ENCODE measurements around the gene FAM107B. TPM values are rescaled to one million over a fixed set of nuclear protein-coding genes. Genes with fewer than 3 reads are reported as not detected.
A peak's percentile ranks its signal among the peaks of the same experiment; 100 is the strongest.

The FAM107B gene
- total RNA-seq, 1 donor from 2014 or later: 66.4 TPM

DNA sequence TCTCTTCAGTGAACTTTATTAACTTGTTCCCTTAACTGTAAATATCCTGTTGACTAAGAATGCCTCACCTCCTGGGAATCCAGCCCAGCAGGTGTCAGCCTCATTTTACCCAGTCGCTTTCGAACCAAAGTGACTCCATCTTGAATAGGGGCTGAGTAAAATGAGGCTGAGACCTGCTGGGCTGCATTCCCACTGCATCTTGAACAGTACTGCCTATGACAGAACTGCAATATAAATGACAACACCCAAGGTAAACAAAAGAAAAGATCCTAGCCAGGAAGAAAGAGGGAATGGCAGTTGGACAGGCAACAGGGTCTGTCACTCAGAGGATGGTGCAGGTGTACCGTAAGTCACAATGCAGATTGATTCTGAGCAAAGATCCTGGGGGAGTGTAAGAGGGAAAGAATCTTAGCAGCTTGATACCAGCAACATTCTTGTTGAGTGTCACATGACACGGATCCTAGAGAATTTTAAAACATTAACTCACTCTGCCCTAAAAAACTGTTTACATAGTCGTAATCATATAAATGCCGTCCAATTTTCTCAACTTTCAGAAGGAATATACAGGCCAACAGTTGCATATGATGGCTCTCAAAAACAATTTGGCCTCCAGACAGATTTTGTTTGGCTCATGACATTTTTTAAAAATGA is 4.4 kb upstream of the FAM107B start:
- peak in 1 of 2 donors; percentile 16 for DNase-seq (ENCODE audit: low read depth in 2 of 2)

DNA sequence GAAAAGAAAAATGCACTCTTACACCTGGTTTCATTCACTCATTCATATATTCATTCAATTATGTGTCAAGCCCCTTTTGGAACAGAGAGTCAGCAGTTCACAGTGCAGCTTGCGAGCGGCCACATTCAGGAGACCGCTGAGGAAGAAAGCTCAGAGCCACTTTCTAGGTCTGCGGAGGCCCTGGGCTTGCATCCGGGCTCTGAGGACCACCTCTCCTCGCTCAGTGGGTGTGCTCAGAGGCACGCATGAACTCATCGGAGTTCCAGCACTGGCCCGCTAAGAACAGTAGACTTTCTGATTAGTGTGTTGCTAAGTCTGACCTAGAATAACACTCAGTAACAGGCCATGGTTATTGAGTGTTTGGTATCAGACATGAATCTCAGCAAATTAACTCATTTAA is 1.8 kb upstream of the FAM107B start:
- no peak for DNase-seq (ENCODE audit: low read depth in 2 of 2)

DNA sequence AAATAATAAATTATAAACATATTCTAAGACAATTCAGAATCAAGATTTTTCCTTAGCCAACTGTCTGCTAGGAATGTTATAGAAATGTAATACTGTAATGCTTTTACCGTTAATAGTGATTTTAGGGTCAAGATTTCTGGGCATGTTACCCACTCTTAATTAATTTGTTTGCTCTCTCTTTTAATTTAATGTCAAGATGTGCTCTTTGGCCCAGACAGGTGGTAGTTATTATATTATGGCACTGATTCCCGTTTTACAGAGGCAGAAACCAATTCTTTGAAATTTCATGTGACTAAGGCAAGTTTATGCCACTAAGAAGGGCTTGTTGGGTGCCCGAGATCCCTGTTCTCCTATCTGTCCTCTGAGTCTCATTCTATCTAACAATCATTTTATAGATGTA is 959 bp upstream of the FAM107B start:
- no peak for DNase-seq (ENCODE audit: low read depth in 2 of 2)

DNA sequence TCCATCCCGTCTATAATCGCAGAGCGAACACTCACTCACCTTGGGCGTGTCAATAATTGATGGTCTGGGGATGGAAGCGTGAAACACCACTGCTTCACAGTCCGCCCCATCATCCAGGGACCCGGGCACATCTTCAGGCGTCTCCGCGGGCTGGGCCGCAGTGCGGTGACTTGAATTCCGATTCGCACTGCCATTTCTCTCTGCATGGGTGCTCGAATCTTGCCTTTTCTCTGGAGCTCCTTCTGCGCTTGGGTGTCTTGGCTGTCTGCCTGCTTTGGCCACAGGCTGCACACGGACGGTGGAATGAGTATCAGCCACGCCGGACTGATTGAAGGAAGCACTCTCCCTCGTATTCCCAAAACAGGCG is 500 bp downstream of the FAM107B start:
- no peak for DNase-seq (ENCODE audit: low read depth in 2 of 2)

DNA sequence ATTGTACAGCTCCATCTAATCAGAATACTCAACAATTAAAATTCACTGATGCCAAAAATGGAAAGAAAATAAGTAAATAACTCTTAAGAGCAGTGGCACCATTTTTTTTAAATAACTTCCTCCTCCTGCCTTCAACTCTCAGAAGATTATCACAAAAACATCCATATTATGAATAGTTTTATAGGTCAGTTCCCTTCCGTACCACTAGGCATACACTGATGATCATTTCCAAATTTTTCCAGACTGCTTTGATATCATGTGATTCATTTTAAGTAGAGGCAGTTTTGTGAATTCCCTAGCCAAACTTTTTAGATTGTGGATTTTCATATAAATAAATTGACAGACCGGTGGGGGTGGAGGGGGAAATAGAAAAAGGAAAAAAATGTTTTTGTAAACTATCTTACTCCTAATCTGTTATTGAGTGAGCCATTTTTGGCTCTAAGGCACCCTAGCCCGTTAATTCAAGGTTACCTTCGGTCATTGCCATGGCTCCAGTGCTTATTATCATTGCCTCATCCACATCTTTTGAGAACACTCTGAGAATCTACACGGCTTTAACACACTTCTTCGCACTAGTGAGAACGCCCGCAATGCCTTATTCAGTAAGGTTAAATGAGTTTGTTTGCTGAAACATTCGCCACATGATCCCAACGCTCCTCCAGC is 1.0 kb downstream of the FAM107B start:
- DNase-seq (ENCODE audit: low read depth in 2 of 2): no peak

DNA sequence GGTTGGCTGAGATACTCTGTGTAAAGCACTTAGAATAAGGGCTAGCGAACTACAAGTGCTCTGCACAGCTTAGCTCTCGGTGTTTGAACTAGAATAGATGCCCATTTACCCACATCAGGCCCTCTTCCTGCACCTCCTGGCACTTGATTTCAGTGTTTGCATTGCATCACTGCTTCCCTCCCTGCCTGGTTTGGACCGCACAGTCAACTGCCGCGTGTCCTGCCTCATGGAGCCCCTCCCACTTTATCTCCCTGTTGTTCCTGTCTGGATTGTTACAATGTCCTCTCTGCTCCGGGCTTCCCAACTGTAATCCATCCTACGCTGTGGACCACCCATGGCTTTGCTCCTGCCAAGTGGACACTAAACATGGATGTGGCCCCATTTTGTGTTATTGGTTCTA is 2.3 kb downstream of the FAM107B start:
- DNase-seq (ENCODE audit: low read depth in 2 of 2): no peak

DNA sequence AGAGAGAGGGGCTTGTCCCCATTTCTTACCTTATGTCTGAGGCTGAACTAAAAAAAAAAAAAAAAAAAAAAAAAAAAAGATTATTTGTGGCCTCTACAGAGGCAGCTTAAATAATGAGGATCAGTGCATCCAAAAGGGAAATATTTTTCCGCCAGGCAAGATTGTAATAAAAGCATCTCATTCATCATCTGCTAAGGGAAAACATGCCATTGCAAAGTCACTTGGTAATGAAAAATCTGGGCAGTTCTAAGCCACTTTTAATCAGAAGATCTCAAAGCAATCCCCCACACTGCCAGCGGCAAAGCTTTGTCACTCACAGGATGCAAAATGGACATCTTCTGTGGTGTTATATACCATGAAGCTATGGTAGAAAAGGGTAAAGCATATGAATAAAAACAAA is 3.8 kb downstream of the FAM107B start:
- no peak for DNase-seq (ENCODE audit: low read depth in 2 of 2)

DNA sequence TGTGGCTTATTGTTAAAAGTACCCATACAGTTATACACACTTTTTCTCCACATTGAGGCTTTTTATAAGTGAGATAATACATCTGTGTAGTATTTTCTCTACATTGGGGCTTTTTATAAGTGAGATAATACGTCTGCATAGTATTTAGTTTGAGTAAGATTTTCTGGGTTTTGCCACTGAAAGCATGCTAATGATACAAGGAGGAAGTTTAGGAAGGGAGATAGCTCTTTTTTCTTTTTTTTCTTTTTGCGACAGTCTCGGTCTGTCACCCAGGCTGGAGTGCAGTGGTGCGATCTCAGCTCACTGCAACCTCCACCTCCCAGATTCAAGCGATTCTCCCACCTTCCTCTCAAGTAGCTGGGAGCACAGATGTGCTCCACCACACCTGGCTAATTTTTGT is 13.3 kb downstream of the FAM107B start:
- no peak for DNase-seq (ENCODE audit: low read depth in 2 of 2)

DNA sequence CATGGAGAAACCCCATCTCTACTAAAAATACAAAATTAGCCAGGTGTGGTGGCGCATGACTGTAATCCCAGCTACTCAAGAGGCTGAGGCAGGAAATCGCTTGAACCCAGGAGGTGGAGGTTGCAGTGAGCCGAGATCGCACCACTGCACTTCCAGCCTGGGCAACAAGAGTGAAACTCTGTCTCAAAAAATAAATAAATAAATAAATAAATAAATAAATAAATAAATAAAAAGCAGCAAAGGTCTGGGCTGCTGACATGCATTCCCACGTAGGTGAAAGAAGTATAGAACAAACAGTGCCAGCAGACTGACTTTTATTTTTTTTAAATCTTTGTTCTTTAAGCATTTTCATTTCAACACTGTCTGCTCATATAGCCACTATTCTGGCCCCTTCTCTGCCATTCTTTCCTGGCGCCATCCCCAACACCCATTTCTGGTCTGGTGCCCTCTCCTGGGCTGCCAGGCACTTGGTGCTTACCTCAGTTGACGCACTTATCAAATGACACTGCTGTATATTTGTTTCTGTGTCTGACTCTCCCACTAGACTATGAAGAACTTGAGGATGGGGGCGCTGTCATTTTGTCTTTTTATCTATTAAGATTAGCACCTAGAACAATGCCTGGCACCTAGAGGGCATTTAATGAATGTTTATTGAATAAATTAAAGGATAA is 15.6 kb downstream of the FAM107B start:
- DNase-seq (ENCODE audit: low read depth in 2 of 2): no peak

DNA sequence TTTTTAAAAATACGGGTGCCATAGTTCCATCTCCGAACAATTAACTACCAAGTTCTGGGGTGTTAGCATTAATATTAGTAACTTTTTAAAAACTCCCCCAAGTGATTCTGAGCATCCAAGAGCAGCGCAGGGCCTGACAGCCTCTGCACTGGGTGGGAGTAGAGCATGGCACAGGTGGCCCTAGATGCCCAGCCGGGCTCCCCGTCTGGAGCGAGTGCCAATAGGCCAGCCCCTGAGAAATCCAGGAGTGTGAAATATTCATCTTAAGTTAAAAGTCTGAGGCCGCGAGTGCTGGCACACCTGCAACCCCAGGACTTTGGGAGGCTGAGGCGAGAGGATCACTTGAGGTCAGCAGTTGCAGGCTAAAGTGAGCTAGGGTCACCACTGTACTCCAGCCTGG is 16.2 kb downstream of the FAM107B start:
- no peak for DNase-seq (ENCODE audit: low read depth in 2 of 2)

DNA sequence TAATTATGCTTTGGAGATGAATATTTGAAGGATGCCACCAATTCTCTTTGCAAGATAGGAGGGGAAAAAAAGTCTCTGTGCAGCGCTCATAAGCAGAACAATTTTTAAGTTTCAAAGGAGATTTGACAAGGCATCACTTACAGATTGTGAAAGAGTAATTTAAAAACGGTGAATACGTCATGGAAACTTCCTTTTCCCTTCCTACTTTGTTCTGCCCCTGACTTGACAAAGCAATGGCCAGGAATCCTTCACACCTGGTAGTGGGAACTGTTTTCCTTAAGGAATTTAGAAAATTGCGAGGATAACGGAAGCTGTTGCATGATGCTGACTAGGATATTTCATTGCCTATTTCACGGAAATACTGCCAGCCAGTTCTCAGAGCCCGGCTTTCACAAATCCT is 16.7 kb downstream of the FAM107B start:
- no peak for DNase-seq (ENCODE audit: low read depth in 2 of 2)

DNA sequence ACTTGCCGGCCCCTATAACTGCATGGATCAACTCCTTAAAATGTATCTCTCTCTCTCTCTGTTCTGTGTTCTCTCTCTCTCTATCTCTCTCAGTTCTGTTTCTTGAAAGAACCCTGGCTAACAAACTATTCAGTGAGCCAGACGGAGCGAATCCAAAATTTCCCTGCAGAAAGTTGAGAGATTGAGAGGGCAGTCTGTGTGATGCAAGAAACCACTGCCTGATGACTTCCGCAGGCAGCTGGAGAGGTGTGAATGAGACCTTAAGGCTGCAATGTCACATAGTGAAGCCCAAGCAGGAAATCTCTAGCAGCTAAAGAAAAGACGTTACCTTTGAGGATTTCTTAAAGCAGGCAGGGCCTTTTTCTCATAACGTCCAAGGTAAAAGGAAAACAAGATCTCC is 17.3 kb downstream of the FAM107B start:
- no peak for DNase-seq (ENCODE audit: low read depth in 2 of 2)

DNA sequence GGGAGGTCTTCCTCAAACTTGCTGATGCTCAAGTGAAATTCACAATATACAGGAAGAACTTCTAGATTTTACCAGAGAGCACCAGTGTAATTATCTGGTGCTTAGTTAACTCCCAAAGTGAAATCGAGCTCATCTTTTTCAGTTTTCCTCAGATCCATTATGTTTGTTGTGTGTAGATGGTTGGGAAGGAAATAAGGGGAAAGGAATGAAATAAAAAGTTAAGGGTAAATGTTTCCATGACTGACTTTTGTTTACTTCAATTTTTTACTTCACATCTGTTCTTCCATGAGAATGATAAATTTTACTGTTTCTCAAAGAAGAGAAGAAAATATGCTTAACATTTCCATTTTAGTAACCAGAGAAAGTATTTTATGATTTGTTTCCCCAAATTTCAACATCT is 21.3 kb downstream of the FAM107B start:
- no peak for DNase-seq (ENCODE audit: low read depth in 2 of 2)

DNA sequence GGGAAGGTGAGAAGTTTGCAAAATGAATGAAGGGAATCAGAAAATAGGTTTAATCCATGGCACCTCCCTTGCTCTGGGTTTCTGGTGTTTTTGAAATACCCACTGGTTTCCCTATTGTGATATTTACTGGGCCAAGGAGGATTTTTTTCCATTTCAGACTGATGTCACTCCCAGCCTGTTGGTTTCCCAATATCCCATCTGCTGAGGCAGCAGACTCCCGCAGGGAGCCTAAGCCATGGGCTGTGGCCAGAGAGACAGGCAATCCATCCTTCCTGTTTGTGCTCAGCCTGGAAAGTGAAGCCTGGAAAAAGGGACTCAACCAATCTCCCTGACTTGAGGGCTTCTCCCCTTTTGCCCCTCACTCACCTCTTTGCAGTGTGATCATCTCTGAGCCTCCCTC is 22.8 kb downstream of the FAM107B start:
- DNase-seq (ENCODE audit: low read depth in 2 of 2): peak in 1 of 2 donors; percentile 82

DNA sequence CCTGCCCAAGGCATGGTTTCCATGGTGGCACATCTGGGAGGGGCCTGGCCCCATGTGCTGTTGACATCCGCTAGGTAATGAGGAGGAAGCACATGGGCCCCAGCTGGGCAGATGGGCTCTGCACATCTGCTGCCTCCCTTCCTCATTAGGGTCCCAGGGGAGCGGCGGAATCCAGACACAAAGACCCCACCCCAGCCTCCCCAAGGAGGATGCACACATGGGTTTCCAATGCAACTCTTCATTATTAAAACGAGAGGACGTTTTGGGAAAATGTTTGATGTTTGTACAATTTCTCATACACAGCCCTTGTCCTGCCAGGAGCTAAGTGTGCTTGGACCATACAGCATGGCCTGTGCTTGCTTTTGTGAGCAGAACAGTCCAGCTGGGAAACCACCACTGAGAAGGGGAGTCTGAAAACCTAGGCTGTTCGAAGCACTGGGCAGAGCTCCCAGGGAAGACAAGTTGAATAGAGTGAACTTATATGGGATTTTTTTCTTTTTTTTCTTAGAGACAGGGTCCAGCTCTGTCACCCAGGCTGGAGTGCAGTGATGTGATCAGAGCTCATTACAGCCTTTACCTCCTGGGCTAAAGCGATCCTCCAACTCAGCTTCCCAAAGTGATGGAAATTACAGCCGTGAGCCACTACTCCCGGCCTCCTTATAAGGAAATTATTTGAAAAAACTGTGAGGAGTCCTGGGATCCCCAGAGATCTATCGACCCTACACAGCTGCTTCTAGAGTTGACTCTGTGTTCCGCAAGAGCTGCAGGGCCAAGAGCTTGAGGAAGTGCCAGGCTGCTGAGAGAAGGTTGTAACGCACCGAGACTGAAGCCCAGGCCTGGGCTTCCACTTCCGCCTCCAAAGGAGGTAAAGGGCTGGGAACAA is 23.4 kb downstream of the FAM107B start:
- no peak for DNase-seq (ENCODE audit: low read depth in 2 of 2)

DNA sequence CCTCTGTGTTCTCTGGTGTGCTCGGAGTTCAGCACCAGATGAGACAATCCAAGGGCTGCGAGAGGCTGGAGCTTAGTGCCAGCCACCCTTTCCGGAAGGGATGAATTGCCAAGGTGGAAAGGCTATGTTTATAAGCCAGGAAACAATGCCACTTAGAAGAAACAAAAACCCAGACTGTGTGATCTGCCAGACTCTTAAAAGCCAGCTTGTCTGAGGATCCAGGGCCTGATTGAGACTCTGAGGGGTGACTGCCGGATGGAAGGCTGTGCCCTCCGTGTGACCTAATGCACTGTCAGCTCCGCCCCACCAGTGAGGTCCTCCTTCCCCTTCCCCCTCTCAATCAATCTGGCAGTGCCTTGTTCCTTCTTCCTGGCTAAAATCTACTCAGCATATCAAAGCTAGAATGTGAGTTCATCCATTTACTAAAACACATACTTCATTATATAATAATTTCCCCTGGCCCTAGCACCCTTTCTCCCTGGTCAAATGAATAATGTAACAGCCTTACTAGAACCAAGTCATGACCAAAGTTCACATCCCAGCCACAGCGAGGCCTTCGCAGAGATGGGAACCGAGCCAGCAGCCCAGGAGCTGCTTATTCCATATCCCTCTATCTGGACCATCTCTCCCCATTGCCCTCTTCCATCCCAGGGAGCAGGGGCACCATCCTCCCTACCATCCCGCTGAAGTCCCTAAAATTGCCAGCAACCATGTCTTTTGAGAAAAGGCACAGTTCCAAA is 25.5 kb downstream of the FAM107B start:
- DNase-seq (ENCODE audit: low read depth in 2 of 2): peak in 1 of 2 donors; percentile 48

DNA sequence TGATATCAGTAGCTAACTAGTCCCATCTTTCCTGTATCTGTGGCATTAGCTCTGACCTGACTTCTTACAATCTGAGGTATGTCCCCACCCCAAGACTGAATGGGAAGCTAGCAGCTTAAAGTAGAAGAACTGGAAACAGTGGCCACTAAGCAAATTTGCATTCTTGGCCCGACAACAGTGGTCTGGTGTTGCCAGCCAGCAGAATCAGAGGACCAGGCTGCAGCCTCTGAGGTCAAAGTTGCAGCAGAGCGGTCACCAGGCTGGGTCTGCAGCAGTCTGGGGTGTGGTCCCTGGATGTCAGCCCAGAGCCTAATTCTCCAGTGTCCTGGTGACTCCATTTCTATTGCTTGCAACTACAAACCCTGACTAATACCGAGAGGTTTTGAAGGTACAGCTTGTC is 26.3 kb downstream of the FAM107B start:
- no peak for DNase-seq (ENCODE audit: low read depth in 2 of 2)

DNA sequence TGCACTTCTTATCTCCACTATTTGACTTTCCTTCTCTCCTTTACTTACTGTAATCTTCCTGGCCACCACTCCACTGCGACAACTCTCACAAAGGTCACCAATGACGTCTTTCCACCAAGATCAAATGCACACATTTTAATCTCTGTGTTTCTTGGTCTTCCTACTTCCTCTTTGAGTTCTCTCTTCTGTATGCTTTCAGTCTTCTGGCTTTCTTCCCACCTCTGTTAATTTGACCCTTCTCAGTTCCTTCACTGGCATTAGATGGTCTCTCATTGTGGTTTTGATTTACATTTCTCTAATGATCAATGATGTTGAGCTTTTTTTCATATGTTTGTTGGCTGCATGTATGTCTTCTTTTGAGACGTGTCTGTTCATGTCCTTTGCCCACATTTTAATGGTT is 31.9 kb downstream of the FAM107B start:
- DNase-seq (ENCODE audit: low read depth in 2 of 2): no peak

DNA sequence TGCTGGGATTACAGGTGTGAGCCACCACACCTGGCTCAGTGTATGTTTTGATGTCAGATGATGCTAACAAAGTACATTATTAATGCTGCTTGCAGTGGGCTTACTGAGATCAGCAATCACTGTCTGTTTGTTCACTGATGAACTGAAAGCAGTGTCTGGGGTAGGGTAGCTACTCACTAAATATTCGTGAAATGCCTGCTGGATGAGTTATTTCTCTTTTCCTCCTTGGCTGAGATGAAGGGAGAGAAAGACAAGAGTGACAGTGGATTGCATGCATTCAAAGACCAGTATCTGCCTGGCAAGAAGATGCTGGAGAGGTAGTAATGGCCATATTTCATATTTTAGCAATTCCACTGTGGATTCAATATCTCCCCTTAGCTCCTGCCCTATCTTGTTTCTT is 32.3 kb downstream of the FAM107B start:
- DNase-seq (ENCODE audit: low read depth in 2 of 2): no peak

DNA sequence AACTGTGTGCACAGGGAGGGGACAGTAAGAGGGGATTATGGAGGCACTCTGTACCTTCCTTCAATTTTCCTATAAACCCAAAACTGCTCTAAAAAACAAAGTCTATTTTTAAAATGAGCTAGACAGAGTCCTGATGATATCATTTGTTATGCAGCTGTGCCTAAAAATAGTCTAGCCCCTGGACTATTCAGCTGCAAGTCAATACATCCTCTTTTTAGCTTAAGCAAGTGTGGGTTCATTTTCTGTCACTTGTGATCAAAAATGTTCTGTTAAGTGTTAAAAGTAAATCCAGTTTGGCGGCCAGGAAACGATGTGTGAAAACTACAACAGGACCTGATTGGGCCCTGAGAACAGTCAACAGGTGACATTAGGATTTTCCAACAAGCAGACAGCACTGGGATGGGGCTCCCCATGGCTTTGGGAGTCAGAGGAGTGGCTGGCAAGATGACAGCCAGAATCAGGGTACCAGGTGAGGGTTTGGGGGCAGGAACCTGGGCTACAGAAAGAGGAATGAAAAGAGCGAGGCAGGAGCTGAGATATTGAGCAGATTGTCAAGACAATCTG is 33.9 kb downstream of the FAM107B start:
- DNase-seq (ENCODE audit: low read depth in 2 of 2): peak in 1 of 2 donors; percentile 14
